Left hindlimb (tissue), 1 donor: ENCODE results near the gene PRR5.

ENCODE experiments used
- DNase-seq: peaks from one replicate; pipeline ENCODE4 v3.0.0-alpha.2; 2018

PRR5 gene

GRCh38 chr22:44759430-44760310, 57.7 kb downstream of the PRR5 start:
- no peak for DNase-seq

GRCh38 chr22:44760476-44760875, 58.5 kb downstream of the PRR5 start:
- DNase-seq: no peak

- DNase-seq: no peak
Measured at GRCh38 chr22:44761025-44761424, 59.0 kb downstream of the PRR5 start.

GRCh38 chr22:44764373-44764772, 62.4 kb downstream of the PRR5 start:
- no peak for DNase-seq

- DNase-seq: no peak
Measured at GRCh38 chr22:44764974-44765373, 63.0 kb downstream of the PRR5 start.

- no peak for DNase-seq
Measured at GRCh38 chr22:44765571-44766285, 63.7 kb downstream of the PRR5 start.

- no peak for DNase-seq
Measured at GRCh38 chr22:44773082-44773481, 71.1 kb downstream of the PRR5 start.

GRCh38 chr22:44775862-44776261, 73.9 kb downstream of the PRR5 start:
- no peak for DNase-seq

GRCh38 chr22:44776605-44777363, 74.8 kb downstream of the PRR5 start:
- no peak for DNase-seq

GRCh38 chr22:44777364-44777755, 75.4 kb downstream of the PRR5 start:
- DNase-seq: no peak

- no peak for DNase-seq
Measured at GRCh38 chr22:44780876-44781449, 79.0 kb downstream of the PRR5 start.

- DNase-seq: no peak
Measured at GRCh38 chr22:44782363-44782963, 80.5 kb downstream of the PRR5 start.

- DNase-seq: no peak
Measured at GRCh38 chr22:44783091-44783490, 81.1 kb downstream of the PRR5 start.

- DNase-seq: no peak
Measured at GRCh38 chr22:44783581-44783980, 81.6 kb downstream of the PRR5 start.

GRCh38 chr22:44786136-44786535, 84.1 kb downstream of the PRR5 start:
- DNase-seq: no peak

GRCh38 chr22:44786610-44787009, 84.6 kb downstream of the PRR5 start:
- DNase-seq: no peak
